HCT116 (cell line): Measurements from ENCODE around the gene GRAP. TPM values are rescaled to one million over a fixed set of nuclear protein-coding genes. Genes with fewer than 3 reads are reported as not detected.

Source experiments
- ATAC-seq: fragments of 200-7000 bp; cut with Tn5 transposase; 2 replicates; pipeline ENCODE4 v1.9.1; 2020; ENCODE audit warnings: mild to moderate bottlenecking, moderate library complexity
- BruUV-seq: library from RNA; stranded (reverse); fragments of 400-500 nt; replicated peaks from 2 replicates; lab custom pipeline; 2021; lab: Mats Ljungman, UMichigan
- CTCF ChIA-PET: fragments of 300-600 bp; sonication (Branson Sonifier 250); formaldehyde crosslinking; loops from one replicate; lab custom pipeline; 2021; ENCODE audit warnings: antibody characterized with exemption; lab: Charles Lee
- POLR2A ChIA-PET: fragments of 300-600, 350-600 bp; sonication (Branson Sonifier 250); formaldehyde crosslinking; loops from one replicate; lab custom pipeline; 2021; ENCODE audit warnings: antibody characterized with exemption; lab: Charles Lee
- RAD21 ChIA-PET, 2 experiments: fragments of 300-600 bp; sonication (Branson Sonifier 250); formaldehyde crosslinking; loops; one replicate each; lab custom pipeline; 2023; ENCODE audit warnings: low total read pairs in 2 of 2; ENCODE audit not compliant: uncharacterized antibody in 2 of 2, unreplicated experiment in 2 of 2, low non-redundant PET in 1 of 2; lab: Charles Lee
- DNase-seq: peaks from one replicate; pipeline ENCODE4 v3.0.0-alpha.2; 2010; ENCODE audit warnings: low read depth, low spot score
- H2AFZ ChIP-seq: fragments of 200-600 bp; shearing (Covaris generic), sonication (generic); 2 replicates; pipeline ENCODE4 v1.6.1; 2017; ENCODE audit warnings: low read depth, mixed run types, mixed read lengths, antibody characterized with exemption, low read length; ENCODE audit not compliant: poor library complexity, severe bottlenecking
- H3K27ac ChIP-seq: 2 replicates; pipeline ENCODE4 v1.5.1; 2012; ENCODE audit warnings: low read depth, low read length
- H3K27me3 ChIP-seq: fragments of 200-600 bp; sonication (generic); 2 replicates; pipeline ENCODE4 v1.6.1; 2016; ENCODE audit warnings: mixed run types, low read length, mixed read lengths; ENCODE audit not compliant: insufficient read depth
- H3K36me3 ChIP-seq, 2 experiments: fragments of 200-500 bp in 1 of 2; fragments of 200-600 bp in 1 of 2; sonication (Bioruptor generic) in 1 of 2; sonication (generic) in 1 of 2; 2 replicates each; pipeline versions ENCODE4 v1.5.1 to v1.6.1; 2014 to 2016; ENCODE audit warnings: low read length in 2 of 2, inconsistent platforms in 1 of 2, mixed read lengths in 1 of 2, mixed run types in 1 of 2; ENCODE audit not compliant: insufficient read depth in 2 of 2, control insufficient read depth in 1 of 2
- H3K4me1 ChIP-seq, 2 experiments: fragments of 200-600 bp in 1 of 2; sonication (generic) in 1 of 2; 2 replicates each; pipeline versions ENCODE4 v1.5.1 to v1.6.1; 2012 to 2017; ENCODE audit warnings: low read length in 2 of 2, inconsistent platforms in 1 of 2, mild to moderate bottlenecking in 1 of 2, mixed read lengths in 1 of 2, mixed run types in 1 of 2, moderate library complexity in 1 of 2; ENCODE audit not compliant: insufficient read depth in 2 of 2, control insufficient read depth in 1 of 2
- H3K4me2 ChIP-seq: fragments of 200-600 bp; sonication (generic); 2 replicates; pipeline ENCODE4 v1.6.1; 2017; ENCODE audit warnings: mixed run types, low read length, mixed read lengths
- H3K4me3 ChIP-seq, 2 experiments: fragments of 200-600 bp in 1 of 2; sonication (generic) in 1 of 2; replicated peaks in 1 of 2; 2 replicates each; pipeline ENCODE4 v1.5.1; 2011 to 2016; ENCODE audit warnings: low read length in 2 of 2, control low read depth in 1 of 2, low read depth in 1 of 2, mild to moderate bottlenecking in 1 of 2, mixed read lengths in 1 of 2, mixed run types in 1 of 2
- H3K79me2 ChIP-seq: fragments of 200-600 bp; sonication (generic); 2 replicates; pipeline ENCODE4 v1.6.1; 2017; ENCODE audit warnings: mild to moderate bottlenecking, mixed run types, low read length, moderate library complexity, mixed read lengths; ENCODE audit not compliant: insufficient read depth
- H3K9ac ChIP-seq: fragments of 200-600 bp; sonication (generic); 2 replicates; pipeline ENCODE4 v1.6.1; 2016; ENCODE audit warnings: low read length, mixed read lengths
- H3K9me2 ChIP-seq: fragments of 200-600 bp; sonication (generic), shearing (Covaris generic); 2 replicates; pipeline ENCODE4 v1.6.1; 2017; ENCODE audit warnings: mixed run types, mild to moderate bottlenecking, moderate library complexity; ENCODE audit not compliant: insufficient read depth
- H3K9me3 ChIP-seq, 2 experiments: fragments of 200-500 bp in 1 of 2; fragments of 200-600 bp in 1 of 2; sonication (Bioruptor generic) in 1 of 2; sonication (generic) in 1 of 2; 2 replicates each; pipeline ENCODE4 v1.6.1; 2014 to 2017; ENCODE audit warnings: low read length in 2 of 2, mixed read lengths in 2 of 2, inconsistent platforms in 1 of 2, low read depth in 1 of 2, mild to moderate bottlenecking in 1 of 2, mixed run types in 1 of 2, moderate library complexity in 1 of 2; ENCODE audit not compliant: control insufficient read depth in 1 of 2, insufficient read depth in 1 of 2
- H4K20me1 ChIP-seq: fragments of 200-600 bp; sonication (generic), shearing (Covaris generic); 2 replicates; pipeline ENCODE4 v1.6.1; 2017; ENCODE audit warnings: mixed run types, mild to moderate bottlenecking, moderate library complexity; ENCODE audit not compliant: insufficient read depth
- CBX3 ChIP-seq: IDR thresholded peaks from 2 replicates; pipeline ENCODE4 v1.6.1; 2012; ENCODE audit warnings: low read depth
- CEBPB ChIP-seq: IDR thresholded peaks from 2 replicates; pipeline ENCODE4 v1.6.1; 2012; ENCODE audit warnings: low read depth
- ELF1 ChIP-seq: IDR thresholded peaks from 2 replicates; pipeline ENCODE4 v1.6.1; 2012; ENCODE audit warnings: low read depth, borderline replicate concordance
- EZH2 ChIP-seq: fragments of 200-600 bp; sonication (generic); IDR thresholded peaks from 2 replicates; pipeline ENCODE4 v1.6.1; 2017; ENCODE audit warnings: antibody characterized with exemption, mixed run types
- EZH2phosphoT487 ChIP-seq: fragments of 200-600 bp; IDR thresholded peaks from 2 replicates; pipeline ENCODE4 v1.6.1; 2018; ENCODE audit warnings: antibody characterized with exemption, borderline replicate concordance
- FOSL1 ChIP-seq: IDR thresholded peaks from 2 replicates; pipeline ENCODE4 v1.6.1; 2012; ENCODE audit warnings: low read depth
- JUND ChIP-seq: IDR thresholded peaks from 2 replicates; pipeline ENCODE4 v1.6.1; 2012
- MAX ChIP-seq: IDR thresholded peaks from 2 replicates; pipeline ENCODE4 v1.6.1; 2012
- POLR2AphosphoS5 ChIP-seq: IDR thresholded peaks from 2 replicates; pipeline ENCODE4 v1.6.1; 2011; ENCODE audit warnings: mild to moderate bottlenecking, low read depth, low read length, moderate library complexity
- SIN3A ChIP-seq: IDR thresholded peaks from 2 replicates; pipeline ENCODE4 v1.6.1; 2012; ENCODE audit warnings: low read depth
- SP1 ChIP-seq: IDR thresholded peaks from 2 replicates; pipeline ENCODE4 v1.6.1; 2012; ENCODE audit warnings: low read depth
- SRF ChIP-seq: IDR thresholded peaks from 2 replicates; pipeline ENCODE4 v1.6.1; 2012; ENCODE audit warnings: low read depth
- YY1 ChIP-seq: IDR thresholded peaks from 2 replicates; pipeline ENCODE4 v1.6.1; 2011; ENCODE audit warnings: low read length, low read depth, moderate library complexity, mild to moderate bottlenecking; ENCODE audit not compliant: insufficient replicate concordance; ENCODE audit errors: extremely low read depth
- ZFX ChIP-seq: fragments of 450-650 bp; IDR thresholded peaks from 2 replicates; pipeline ENCODE4 v1.6.1; 2017
- ZNF274 ChIP-seq: fragments of 200-500 bp; sonication (Bioruptor generic); IDR thresholded peaks from 2 replicates; pipeline ENCODE4 v1.6.1; 2014; ENCODE audit warnings: mild to moderate bottlenecking, low read depth, low read length, inconsistent platforms
- intact Hi-C: fragments of 100-400 bp; cut with micrococcal nuclease; formaldehyde crosslinking; loops from 2 replicates; pipeline ENCODE4 v1.10.0; 2022
- total RNA-seq: library from RNA; stranded (reverse); gene quantifications from one replicate; pipeline ENCODE4 v1.2.1, GENCODE V29; 2021; ENCODE audit not compliant: unreplicated experiment
- TF ChIP-seq, protein P1 (sequence below): IDR thresholded peaks from 2 replicates; pipeline ENCODE4 v1.6.1; 2012
- TF ChIP-seq, protein P2 (sequence below): IDR thresholded peaks from 2 replicates; pipeline ENCODE4 v1.6.1; 2011; ENCODE audit warnings: mild to moderate bottlenecking, low read length, moderate library complexity; ENCODE audit not compliant: insufficient replicate concordance; ENCODE audit errors: extremely low read depth

GRAP gene
- total RNA-seq, 1 experiment from 2014 or later, result 0.27 TPM

- no peak for ATAC-seq
- RAD21 ChIA-PET, result no interaction called here
Observed at GRCh38 chr17:19013226-19013625, 33.5 kb downstream of the GRAP start.

More at GRCh38 chr17:19013226-19013625, 33.5 kb downstream of the GRAP start:
- no TSS peak for BruUV-seq
- Histone ChIP-seq H3K4me2 (no peak overlapping the region), H3K4me1 (peaks cover 4 to 19% of the 10 kb centered on the region in 2 experiments; a peak in 3 of 4 replicates), H4K20me1 (no peaks in the 10 kb centered on the region), H3K36me3 (no peaks in the 10 kb centered on the region), H3K27ac (no peak overlapping the region), H3K27me3 (no peaks in the 10 kb centered on the region), H2AFZ (no peak overlapping the region), H3K4me3 (no peak overlapping the region), H3K9me2 (no peaks in the 10 kb centered on the region), H3K79me2 (no peaks in the 10 kb centered on the region), H3K9me3 (no peaks in the 10 kb centered on the region), H3K9ac (no peak overlapping the region)
- intact Hi-C loops, result no loop called here
- no peak for TF ChIP-seq YY1
- no peak for TF ChIP-seq SP1
- no peak for TF ChIP-seq FOSL1
- no peak for TF ChIP-seq POLR2AphosphoS5
- TF ChIP-seq SIN3A, result no peak
- no peak for TF ChIP-seq MAX
- no peak for TF ChIP-seq SRF
- TF ChIP-seq ZNF274, result no peak
- no peak for TF ChIP-seq CBX3
- no peak for TF ChIP-seq EZH2phosphoT487
- TF ChIP-seq ELF1, result no peak
- no peak for TF ChIP-seq CEBPB
- TF ChIP-seq EZH2, result no peak
- TF ChIP-seq, protein P1, sequence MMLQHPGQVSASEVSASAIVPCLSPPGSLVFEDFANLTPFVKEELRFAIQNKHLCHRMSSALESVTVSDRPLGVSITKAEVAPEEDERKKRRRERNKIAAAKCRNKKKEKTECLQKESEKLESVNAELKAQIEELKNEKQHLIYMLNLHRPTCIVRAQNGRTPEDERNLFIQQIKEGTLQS, result no peak
- no peak for TF ChIP-seq ZFX
- TF ChIP-seq JUND, result no peak
- TF ChIP-seq, protein P2, sequence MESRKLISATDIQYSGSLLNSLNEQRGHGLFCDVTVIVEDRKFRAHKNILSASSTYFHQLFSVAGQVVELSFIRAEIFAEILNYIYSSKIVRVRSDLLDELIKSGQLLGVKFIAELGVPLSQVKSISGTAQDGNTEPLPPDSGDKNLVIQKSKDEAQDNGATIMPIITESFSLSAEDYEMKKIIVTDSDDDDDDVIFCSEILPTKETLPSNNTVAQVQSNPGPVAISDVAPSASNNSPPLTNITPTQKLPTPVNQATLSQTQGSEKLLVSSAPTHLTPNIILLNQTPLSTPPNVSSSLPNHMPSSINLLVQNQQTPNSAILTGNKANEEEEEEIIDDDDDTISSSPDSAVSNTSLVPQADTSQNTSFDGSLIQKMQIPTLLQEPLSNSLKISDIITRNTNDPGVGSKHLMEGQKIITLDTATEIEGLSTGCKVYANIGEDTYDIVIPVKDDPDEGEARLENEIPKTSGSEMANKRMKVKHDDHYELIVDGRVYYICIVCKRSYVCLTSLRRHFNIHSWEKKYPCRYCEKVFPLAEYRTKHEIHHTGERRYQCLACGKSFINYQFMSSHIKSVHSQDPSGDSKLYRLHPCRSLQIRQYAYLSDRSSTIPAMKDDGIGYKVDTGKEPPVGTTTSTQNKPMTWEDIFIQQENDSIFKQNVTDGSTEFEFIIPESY, result no peak
- CTCF ChIA-PET, result no interaction called here
- POLR2A ChIA-PET, result no interaction called here
- no peak for DNase-seq
